ENCODE results near the gene RAB32.

The RAB32 gene

DNA sequence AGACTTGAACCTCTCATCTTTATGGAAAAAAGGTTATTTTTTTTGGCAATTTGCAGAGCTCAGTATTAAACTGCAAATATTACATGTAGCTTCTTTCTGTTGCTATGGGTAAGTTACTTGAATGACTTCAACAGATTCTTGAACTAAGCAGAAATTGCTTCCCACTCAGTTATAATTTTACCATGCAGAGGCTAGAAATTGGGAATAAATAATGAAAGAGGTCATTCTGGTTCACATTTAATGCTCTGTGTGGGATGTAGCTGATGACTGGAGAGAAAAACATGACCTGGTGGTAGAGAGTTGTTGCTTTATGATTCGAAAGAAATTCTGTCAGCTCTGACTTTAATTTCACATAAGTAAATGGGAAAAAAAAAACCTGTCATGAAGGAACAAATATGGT is 38.3 kb downstream of the RAB32 start:
- H3K4me3 ChIP-seq (ENCODE audit: low read depth, low read length): no peak overlapping the region

DNA sequence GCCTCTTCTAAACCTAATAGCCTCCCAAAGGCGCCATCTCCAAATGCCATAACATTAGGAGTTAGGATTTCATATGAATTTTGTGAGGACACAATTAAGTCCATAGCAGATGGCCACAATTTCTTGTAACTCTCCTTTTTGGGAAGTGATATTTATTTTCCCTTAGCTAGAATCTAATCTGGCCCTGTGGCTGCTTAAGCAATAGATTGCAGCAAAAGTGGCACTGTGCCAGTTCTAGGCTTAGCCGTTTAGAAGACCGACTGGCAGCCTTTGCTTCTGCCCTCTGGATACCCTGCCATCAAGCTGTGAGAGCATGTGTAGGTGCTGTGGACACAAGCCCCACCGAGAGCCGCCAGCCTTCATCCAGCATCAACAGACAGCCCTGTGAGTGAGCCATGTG is 39.2 kb downstream of the RAB32 start:
- no peak overlapping the region for H3K4me3 ChIP-seq (ENCODE audit: low read depth, low read length)

DNA sequence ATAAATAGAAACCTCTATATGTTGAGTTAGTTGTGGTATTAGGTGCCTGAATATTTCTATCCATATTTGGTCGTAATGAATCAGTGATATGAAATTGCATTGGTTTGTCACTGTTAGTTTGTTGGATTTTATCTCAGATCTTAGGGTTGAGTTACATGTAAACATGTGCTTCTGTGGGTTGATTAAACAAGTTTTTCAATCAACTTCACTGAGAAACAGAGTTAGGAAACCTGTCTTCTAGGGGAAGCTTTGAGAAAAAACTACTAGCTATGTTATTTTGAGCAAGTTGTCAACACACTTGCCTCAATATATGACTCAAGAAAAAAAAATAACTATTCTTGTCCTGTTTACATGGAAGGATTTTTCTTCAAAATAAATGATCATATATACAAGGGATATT is 40.3 kb downstream of the RAB32 start:
- no peak overlapping the region for H3K4me3 ChIP-seq (ENCODE audit: low read depth, low read length)

DNA sequence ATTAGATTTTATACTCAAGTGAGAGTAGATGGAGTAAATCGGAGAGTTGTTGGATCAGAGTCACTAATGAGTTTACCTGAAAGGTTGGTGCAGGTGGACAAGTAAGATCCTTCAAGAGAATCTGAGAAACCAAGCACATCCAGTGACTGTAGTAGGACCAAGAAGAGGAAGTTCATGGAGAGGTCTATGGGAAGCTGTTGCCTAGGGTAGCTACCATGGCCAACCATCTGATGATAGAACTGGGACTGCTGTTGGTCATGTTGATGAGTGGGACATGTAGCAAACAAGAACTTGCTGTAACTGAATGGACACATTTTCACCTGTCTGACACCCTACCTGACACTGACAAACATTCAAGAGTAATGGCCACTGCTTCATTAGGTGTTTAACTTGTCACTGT is 43.8 kb downstream of the RAB32 start:
- H3K4me3 ChIP-seq (ENCODE audit: low read depth, low read length): no peak overlapping the region

DNA sequence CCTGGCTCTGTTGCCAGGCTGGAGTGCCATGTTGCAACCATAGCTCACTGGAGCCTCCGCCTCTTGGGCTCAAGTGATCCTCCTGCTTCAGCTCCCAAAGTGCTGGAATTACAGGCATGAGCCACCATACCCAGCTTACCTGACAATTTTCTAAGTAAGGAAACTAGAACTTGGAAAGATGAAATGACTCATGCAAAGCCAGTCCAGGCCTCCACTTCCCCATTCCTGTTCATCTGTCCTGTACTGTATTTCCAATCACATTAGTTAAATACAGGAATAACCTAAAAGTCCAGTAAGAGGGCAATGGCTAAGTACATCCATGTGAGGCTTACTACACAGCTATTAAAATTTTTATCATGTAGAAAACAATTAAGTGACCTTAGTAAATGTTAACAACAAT is 46.9 kb downstream of the RAB32 start:
- H3K4me3 ChIP-seq (ENCODE audit: low read depth, low read length): no peak overlapping the region

DNA sequence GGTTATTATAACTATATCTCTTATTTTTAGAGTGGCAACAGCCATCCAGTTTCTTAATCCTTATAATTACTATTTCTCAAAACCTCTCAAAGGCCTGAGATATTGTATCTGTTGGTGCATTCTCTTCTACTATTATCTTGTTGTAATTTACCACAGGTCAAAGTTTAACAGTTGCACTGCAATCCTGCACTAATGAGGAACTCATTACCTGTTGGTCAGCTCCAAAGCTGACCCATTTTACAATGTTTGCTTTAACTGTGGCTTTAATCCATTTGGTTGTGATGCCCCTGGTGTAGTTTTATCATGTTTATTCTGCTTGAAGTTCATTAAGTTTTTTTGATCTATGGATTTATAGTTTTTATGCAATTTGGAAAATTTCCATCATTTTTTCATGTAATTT is 48.8 kb downstream of the RAB32 start:
- no peak overlapping the region for H3K4me3 ChIP-seq (ENCODE audit: low read depth, low read length)

DNA sequence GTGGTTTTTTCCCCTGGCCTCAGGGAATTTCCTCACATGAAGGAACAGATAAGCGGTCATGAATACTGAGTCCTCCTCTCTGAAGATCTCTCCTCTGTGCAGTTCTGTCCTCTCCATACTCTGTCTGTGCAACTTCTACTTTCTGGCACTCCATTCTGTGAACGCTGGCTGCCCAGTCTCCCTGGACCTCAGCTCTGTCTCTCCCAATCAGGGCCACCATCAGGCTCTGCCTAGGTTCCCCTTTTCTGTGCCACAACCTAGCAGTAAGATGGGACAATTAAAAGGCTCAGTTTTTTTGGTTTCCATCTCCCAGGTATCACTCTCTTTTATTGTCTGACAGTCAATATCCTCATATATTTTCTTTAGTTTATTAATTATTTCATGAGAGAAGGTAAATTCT is 50.4 kb downstream of the RAB32 start:
- no peak overlapping the region for H3K4me3 ChIP-seq (ENCODE audit: low read depth, low read length)

DNA sequence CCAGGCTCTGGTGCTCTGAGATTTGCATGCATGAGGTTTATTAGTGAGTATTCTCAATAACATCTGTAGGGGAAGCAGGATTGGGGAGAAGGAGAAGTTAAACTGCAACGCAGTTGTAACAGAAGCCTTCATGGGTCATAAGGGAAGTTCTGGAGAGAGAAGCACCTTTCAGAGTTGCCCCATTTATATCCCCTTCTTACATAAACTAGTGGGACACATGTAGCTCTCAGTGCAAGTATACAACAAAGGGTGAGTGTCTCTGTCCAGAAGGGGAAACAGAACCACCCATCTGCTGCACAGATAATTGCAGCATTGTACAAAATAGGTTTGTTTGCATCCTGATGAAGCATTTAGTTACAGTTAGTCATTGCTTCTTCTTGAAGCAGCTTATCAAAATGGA is 50.9 kb downstream of the RAB32 start:
- H3K4me3 ChIP-seq (ENCODE audit: low read depth, low read length): no peak overlapping the region

DNA sequence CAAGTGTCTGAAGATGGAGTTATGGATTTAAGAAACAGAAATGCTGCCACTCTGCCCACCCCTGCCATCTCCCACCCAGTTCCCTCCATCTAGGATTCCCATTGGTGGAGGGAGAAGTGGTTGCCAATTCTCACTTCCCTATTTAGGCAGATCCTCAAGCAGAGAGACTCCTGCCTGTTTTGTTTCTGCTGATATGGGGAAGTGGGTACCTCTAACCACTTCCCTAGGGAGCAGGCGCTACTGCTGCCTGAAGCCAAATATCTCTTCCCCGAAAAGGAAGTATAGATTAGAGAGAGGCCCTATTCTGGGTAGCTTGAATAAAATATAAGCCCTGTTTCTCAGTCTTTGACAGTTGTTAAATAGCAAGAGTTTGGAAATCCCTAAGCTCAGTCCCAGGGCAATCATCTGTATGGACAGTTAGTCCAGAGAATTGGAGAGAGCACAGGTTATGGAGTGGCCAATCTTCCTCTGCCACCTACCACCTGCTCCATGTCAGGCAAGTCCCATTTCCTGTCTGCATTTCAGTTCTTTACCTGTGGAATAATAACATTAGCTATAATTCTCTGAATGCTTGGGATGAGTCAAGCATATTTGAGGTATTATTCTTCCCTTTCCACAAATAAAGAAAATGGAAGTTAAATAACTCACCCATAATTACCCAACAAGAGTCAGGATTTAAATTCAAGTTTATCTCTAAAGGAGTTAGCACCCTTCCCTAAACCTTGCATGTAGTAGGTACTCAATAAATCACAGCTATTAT is 52.5 kb downstream of the RAB32 start:
- H3K4me3 ChIP-seq (ENCODE audit: low read depth, low read length): no peak overlapping the region

DNA sequence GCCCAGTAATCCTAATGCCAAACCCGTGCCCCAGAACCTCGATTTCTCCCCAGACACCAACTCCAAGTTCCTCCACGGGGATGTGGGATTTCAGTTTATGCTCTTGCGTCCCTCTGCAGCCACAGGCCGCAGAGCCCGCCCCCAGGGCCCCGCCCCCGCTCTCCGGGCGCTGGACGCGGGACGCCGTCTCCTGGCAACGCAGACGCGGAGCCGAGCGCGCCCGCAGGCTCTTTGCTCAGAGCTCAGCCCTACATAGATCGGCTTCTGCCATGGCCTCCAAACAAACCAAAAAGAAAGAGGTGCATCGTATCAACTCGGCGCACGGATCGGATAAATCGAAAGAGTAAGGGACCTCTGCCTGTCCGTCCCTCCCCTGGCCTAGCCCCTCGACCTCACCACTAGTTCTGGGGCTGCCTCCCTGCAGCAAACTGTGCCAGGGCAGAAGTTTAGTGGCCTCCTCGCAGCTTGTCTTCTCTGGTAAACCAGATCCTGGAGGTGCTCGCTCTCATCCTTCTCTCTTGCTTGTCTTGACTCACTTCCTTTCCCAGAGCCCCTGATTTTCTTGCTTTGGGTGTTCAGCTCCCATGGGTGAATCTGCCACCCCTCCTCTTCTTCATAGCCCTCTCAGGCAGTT is 55.3 kb downstream of the RAB32 start, which contains the start of gene ADGB:
ADGB (plus strand) TSS at position 201 of the 634 bp plus-strand sequence; CDS start at position 270, 69 bp downstream.
- H3K4me3 ChIP-seq (ENCODE audit: low read depth, low read length): peak within 1 kb of the TSS; percentile 31

DNA sequence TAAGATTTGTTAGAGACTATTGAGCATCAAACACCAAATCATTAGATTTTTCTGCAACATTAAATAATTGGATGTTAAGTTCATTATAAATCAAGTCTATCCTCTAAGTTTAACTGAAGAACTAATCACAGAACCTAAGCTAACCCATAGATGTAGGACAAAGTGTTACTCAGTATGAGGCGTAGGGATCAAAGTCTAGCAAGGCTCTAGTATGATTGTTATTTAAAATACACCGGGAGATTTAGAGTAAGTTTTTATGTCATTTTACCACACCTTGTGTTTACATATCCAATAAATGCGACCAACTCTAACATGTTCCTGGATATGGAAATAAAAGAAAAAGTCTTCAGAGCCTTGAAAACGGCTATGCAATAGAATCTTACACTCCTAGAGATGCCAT is 57.7 kb downstream of the RAB32 start:
- H3K4me3 ChIP-seq (ENCODE audit: low read depth, low read length): no peak overlapping the region

DNA sequence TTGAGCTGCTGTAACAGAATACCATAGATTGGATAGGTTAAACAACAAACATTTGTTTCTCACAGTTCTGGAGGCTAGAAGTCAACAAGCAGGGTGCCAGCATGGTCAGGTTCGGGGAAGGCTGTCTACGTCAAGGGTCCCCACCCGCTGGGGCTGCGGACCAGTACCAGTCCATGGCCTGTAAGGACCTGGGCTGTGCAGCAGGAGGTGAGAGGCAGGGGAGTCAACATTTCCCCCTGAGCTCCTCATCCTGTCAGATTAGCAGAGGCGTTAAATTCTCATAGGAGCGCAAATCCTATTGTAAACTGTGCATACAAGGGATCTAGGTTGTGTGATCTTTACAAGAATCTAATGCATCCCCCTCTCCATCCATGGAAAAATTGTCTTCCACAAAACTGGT is 58.9 kb downstream of the RAB32 start:
- no peak overlapping the region for H3K4me3 ChIP-seq (ENCODE audit: low read depth, low read length)

All from iPS-11a (cell line).